ENCODE measurements around the gene SNAPC2. TPM values are rescaled to one million over a fixed set of nuclear protein-coding genes. Genes with fewer than 3 reads are reported as not detected.

The SNAPC2 gene
- total RNA-seq, 2 experiments from 2014 or later: 10.9 to 12.4 TPM

Other genes with a start within 250 kb of the SNAPC2 start
- not detected for gene MCEMP1, start 243.2 kb upstream of the SNAPC2 start, total RNA-seq
- gene TRAPPC5, start 239.5 kb upstream of the SNAPC2 start, total RNA-seq: 10 to 100 TPM; 74.7 to 82.4 TPM
- under 1 TPM; 0.86 to 0.89 TPM for gene FCER2, start 218.2 kb upstream of the SNAPC2 start, total RNA-seq
- not detected for gene CLEC4G, start 188.2 kb upstream of the SNAPC2 start, total RNA-seq
- not detected for gene CD209, start 172.8 kb upstream of the SNAPC2 start, total RNA-seq
- not detected for gene CLEC4M, start 157.1 kb upstream of the SNAPC2 start, total RNA-seq
- gene EVI5L, start 90.1 kb upstream of the SNAPC2 start, total RNA-seq: 1 to 10 TPM; 5.2 TPM
- under 1 TPM; 0.07 to 0.12 TPM for gene PRR36, start 45.9 kb upstream of the SNAPC2 start, total RNA-seq
- gene LRRC8E, start 31.8 kb upstream of the SNAPC2 start, total RNA-seq: not detected
- 10 to 100 TPM; 39.1 to 39.8 TPM for gene MAP2K7, start 16.5 kb upstream of the SNAPC2 start, total RNA-seq
- 1 to 10 TPM; 1.7 to 3.7 TPM for gene TGFBR3L, start 5.5 kb upstream of the SNAPC2 start, total RNA-seq
- gene CTXN1, start 5.8 kb downstream of the SNAPC2 start, total RNA-seq: under 1 TPM in 1 of 2 experiments, not detected in 1; 0.43 TPM
- 10 to 100 TPM; 88.8 to 88.9 TPM for gene TIMM44, start 23.3 kb downstream of the SNAPC2 start, total RNA-seq
- gene ELAVL1, start 85.3 kb downstream of the SNAPC2 start, total RNA-seq: 100 to 1,000 TPM; 135 to 140 TPM
- gene CCL25, start 132.4 kb downstream of the SNAPC2 start, total RNA-seq: not detected
- not detected for gene FBN3, start 229.3 kb downstream of the SNAPC2 start, total RNA-seq

Measured in activated naive CD4-positive, alpha-beta T cell treated with anti-CD3 and anti-CD28 coated beads for 36 hours (primary cell).